GM12891 (cell line): ENCODE results near the gene C3orf20.
A peak's percentile ranks its signal among the peaks of the same experiment; 100 is the strongest.

Experiments
- DNase-seq: peaks from one replicate; pipeline ENCODE4 v3.0.0; 2011; ENCODE audit warnings: low spot score; ENCODE audit not compliant: insufficient read length
- FAIRE-seq: peaks from 2 replicates; lab custom pipeline; 2011; peaks lifted over from hg19 to GRCh38; lab: Jason Lieb, UNC
- PAX5 ChIP-seq: IDR thresholded peaks from 2 replicates; pipeline ENCODE4 v1.6.1; 2011; ENCODE audit warnings: low read length, moderate library complexity, mild to moderate bottlenecking; ENCODE audit not compliant: insufficient read depth, severe bottlenecking
- POLR2A ChIP-seq: IDR thresholded peaks from 2 replicates; pipeline ENCODE4 v1.6.1; 2011; ENCODE audit warnings: low read depth, low read length, control low read depth
- POLR2AphosphoS5 ChIP-seq: IDR thresholded peaks from 2 replicates; pipeline ENCODE4 v1.6.1; 2011; ENCODE audit warnings: low read depth, low read length, control low read depth
- POU2F2 ChIP-seq: IDR thresholded peaks from 2 replicates; pipeline ENCODE4 v1.6.1; 2011; ENCODE audit warnings: low read depth, mild to moderate bottlenecking, control low read depth, low read length, moderate library complexity
- SPI1 ChIP-seq: IDR thresholded peaks from 2 replicates; pipeline ENCODE4 v1.6.1; 2011; ENCODE audit warnings: low read depth, low read length, control low read depth
- TAF1 ChIP-seq: IDR thresholded peaks from 2 replicates; pipeline ENCODE4 v1.6.1; 2011; ENCODE audit warnings: low read depth, low read length, control low read depth

Gene C3orf20

DNA sequence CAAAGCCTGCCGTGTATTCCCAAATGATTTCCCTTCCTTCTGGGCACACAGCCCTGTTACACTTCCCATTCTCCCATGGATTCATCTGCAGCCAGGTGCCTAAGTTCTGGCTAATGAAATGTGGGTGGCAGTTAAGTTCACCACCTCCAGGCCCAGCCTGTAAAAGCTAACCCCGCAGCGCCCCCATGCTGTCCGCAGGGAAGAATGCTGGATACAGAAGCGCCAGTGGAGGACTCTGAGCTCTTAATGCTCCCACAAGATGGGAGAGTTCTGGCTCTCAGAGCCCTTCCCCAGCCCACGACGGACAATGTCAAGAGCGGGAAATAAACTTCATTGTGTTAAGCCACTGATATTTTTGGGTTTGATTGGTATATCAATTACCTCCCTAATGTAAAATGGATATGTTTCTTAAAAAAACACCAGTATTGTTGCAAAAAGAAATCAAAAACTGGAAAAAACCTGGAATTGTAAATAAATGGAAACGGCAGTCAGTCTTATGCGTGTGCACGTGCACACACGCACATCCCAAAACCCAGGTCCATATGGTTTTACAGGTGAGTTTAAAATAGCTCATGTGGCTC, 106.1 kb downstream of the C3orf20 start:
- DNase-seq (peak; percentile 55), FAIRE-seq (peak; percentile 91)
- no peak for TF ChIP-seq SPI1
- no peak for TF ChIP-seq TAF1
- TF ChIP-seq POU2F2: no peak
- TF ChIP-seq POLR2A: no peak
- TF ChIP-seq POLR2AphosphoS5: no peak
- TF ChIP-seq PAX5: no peak

DNA sequence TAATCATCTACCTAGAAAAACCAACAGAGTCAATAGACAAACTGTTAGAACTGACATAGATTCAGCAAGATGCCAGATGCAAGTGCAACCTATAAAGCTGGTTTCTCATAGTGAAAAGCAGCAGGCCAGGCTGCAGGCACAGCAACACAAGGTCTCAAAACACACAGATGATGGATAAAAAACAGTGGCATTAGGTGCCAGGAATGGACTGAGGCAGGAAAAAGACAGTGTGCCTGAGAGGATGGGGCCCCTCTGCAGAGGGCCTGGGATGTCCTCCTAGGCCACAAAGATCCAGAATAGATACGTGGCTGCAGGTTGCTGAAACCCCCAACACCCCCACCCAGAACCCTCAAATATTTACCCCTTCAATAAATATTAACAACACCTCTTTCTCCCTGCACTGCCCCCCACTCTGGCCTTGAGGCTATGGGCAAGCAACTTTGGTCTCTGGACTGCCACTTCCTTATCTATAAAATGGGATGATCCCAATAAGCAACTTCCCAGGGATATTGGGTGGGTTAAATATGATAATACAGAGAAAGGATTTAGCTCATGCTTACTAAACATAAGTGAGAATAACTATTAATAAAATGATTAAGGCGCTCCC, 108.6 kb downstream of the C3orf20 start:
- no peak for FAIRE-seq
- TF ChIP-seq TAF1 (no peak), PAX5 (no peak), POU2F2 (no peak), POLR2AphosphoS5 (no peak), SPI1 (no peak), POLR2A (no peak)
- DNase-seq: no peak

DNA sequence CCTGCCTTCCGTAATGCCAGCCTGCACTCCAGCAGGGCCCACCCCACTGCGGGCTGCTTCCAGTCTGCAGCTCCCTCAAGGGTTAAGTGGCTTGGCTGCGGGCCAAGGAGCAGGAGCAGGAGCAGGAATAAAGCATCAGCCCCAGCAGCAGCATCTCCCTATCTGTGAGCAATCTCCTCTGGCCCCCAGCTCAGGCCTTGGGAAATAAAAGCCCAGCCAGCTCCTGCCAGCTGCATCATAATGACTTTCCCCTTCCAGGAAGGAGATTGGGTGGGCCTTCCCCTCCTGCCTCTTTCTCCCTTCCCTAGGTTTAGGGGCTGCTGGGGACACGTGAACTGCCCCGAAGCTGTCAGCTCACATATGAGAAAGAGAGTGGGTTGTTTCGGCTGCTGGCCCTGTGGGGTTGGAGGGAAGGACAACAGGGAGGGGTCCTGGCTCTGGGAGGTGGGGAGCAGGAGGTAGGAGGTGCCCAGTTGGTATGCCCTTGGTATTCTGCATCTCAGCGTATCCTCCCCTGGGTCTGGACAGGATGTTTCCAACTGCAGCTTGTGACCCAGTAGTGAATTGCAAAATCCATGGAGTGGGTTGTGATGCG, 109.2 kb downstream of the C3orf20 start:
- no peak for FAIRE-seq
- TF ChIP-seq POLR2AphosphoS5 (no peak), POU2F2 (no peak), POLR2A (no peak), SPI1 (no peak)
- no peak for DNase-seq

DNA sequence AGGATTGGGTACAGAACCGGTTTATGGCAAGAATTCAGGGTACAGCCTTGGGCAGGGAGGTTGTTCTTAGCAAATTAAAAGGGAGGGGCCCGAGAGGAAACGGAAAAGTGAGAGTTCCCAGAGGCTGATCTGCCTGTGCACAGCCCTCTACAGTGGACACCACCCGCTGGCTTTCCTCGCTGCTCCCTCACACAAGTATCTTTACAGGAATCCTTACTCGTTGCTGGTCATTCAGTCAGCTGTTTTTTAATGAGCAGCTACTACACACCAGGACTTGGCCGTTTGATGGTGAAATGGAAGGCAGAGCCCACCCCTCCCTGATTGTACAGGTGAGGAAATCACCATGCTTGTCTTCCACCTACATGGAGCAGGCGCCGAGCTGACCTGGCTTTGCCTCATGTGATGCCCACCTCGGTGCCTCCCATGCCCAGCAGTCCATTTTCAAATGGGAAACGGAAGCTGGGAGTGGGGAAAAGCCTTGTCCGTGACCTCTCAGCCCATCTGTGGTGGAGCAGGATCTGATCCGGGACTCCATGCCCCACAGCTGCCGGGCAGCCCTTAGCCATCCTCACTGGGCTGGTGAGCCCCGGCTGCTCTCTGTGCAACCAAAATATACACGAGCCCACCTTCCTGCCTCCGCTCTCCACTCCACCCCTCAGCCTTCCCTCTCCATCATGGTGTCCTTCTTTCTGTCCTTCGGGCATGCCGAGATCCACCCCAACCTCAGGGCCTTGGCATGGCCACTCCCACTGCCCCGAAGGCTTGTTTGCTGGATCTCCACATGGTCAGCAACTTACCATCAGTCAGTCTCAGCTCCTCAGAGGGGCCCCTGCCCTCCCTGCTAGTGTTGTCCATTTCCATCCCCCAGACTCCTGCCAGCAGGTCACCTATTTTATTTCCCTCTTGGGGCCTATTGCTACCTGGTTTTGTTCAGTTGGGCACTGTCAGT, 110.5 kb downstream of the C3orf20 start:
- FAIRE-seq: no peak
- TF ChIP-seq SPI1: no peak
- no peak for TF ChIP-seq TAF1
- TF ChIP-seq POLR2AphosphoS5: no peak
- TF ChIP-seq POLR2A: no peak
- no peak for DNase-seq

DNA sequence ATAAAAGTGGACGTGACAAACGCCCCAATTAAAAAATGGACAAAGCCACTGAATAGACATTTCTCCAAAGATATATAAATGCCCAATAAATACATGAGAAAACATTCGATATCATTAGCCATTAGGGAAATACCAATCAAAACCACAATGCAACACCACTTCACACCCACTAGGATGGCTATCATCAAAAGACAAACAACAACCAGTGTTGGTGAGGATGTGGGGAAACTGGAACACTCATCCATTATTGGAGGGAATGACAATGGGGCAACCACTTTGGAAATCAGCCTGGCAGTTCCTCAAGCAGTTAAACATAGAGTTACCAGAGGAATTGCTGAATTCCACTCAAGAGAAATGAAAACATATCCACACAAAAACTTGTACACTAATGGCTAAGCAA, 111.4 kb downstream of the C3orf20 start:
- DNase-seq: no peak
- no peak for FAIRE-seq
- TF ChIP-seq POLR2A: no peak
- TF ChIP-seq TAF1: no peak
- no peak for TF ChIP-seq SPI1
- no peak for TF ChIP-seq POLR2AphosphoS5
- TF ChIP-seq PAX5: no peak
- TF ChIP-seq POU2F2: no peak

DNA sequence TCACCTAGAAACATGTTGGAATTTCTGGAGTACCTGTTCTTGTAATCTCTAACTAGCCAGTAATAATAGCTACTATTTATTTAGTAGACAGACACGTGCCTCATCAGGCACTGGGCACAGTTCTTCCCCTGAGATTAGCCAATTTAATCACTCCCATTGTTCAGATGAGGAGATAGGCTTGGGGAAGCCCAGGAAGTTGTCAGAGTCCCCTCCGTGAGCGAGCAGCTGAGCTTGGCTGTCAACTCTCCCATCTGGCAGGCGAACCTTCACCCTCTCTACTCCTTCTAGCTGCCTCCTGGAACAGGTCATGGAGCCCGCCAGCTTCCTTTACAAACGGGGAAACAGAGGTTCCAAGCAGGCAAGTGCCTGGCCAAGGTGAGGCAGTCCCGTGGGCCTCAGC, 112.7 kb downstream of the C3orf20 start:
- no peak for TF ChIP-seq TAF1
- no peak for TF ChIP-seq SPI1
- no peak for TF ChIP-seq PAX5
- no peak for TF ChIP-seq POLR2AphosphoS5
- TF ChIP-seq POU2F2: no peak
- no peak for TF ChIP-seq POLR2A
- FAIRE-seq (no peak), DNase-seq (no peak)

DNA sequence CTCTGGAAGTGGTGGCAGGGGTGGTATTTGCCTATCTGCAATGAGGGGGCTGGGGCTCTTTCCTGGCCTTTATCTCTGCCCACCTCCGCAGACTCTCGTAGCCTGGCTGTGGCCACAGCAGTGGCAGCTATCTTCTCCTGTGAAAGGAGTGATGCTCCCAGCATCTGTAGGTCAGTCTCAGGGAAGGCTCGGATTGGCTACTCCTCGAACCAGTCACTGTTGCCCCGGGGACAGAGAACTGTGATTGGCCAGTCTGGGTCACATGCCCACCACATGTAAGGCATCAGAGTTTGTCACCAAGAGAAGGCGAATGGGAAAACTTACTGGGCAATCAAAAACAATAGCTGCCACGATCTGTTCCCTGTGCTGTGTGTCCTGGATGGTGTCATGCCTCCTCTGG, 113.7 kb downstream of the C3orf20 start:
- no peak for DNase-seq
- no peak for TF ChIP-seq PAX5
- no peak for TF ChIP-seq POLR2AphosphoS5
- no peak for TF ChIP-seq POLR2A
- no peak for FAIRE-seq

DNA sequence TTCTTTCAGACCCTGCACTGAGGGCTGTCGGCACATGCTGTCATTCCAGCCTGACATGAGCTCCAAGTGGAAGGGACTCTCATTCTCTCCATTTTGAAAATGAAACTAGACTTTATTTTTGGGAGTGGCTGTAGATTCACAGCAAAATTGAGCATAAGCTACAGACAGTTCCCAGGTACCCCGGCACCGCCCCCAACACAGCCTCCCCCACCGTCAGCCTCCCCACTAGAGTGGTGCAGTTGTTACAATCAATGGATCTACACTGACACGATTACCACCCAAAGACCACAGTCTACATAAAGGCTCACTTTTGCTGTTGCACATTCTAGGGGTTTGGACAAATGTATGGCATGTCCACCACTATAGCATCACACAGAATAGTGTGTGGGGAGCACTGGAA, 114.3 kb downstream of the C3orf20 start:
- TF ChIP-seq TAF1: no peak
- no peak for TF ChIP-seq SPI1
- no peak for TF ChIP-seq POU2F2
- no peak for TF ChIP-seq POLR2A
- TF ChIP-seq PAX5: no peak
- TF ChIP-seq POLR2AphosphoS5: no peak
- FAIRE-seq (no peak), DNase-seq (no peak)

DNA sequence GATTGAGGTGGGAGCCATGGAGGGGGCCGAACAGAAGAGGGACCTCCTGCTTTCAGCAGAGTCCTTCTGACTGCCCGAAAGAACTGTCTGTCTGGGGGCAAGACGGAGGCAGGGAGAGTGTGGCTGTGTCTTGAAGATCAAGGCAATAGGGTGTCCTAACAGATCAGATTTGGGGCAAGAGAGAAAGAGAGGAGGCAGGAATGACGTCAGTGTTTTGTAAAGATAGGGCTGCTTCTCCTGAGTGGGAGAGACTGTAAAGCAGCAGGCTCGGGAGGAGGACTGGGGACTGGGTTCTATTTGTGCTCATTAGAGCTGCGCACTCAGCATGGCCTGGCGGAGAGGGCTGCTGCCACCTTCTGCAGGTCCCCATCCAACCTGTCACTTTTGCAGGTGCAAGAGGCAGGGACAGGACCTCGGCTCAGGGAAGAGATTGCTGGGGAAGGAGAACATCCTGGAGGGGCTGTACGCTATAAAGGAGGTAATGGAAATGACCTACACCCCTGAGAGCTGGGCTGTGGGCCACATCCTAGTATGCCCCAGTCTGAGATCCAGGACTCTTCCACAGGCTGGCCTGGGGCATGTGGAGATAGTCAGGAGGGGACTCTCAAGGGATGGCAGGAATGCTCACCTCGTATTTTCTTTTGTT, 114.8 kb downstream of the C3orf20 start:
- no peak for TF ChIP-seq TAF1
- no peak for TF ChIP-seq POU2F2
- TF ChIP-seq PAX5: no peak
- TF ChIP-seq POLR2A: no peak
- no peak for TF ChIP-seq SPI1
- TF ChIP-seq POLR2AphosphoS5: no peak
- FAIRE-seq (no peak), DNase-seq (no peak)
